Liver (tissue), 9 donors: ENCODE data around the gene ADGRF5. TPM values are rescaled to one million over a fixed set of nuclear protein-coding genes. Genes with fewer than 3 reads are reported as not detected.

ENCODE experiments used
- DNase-seq: peaks from one replicate; pipeline ENCODE4 v3.0.0-alpha.2; 2017; ENCODE audit warnings: low spot score
- H3K27ac ChIP-seq, 2 donors: one replicate each; pipeline ENCODE4 v1.7.0; 2013; ENCODE audit warnings: inconsistent platforms in 2 of 2, low read length in 2 of 2, control low read depth in 1 of 2, low read depth in 1 of 2, mild to moderate bottlenecking in 1 of 2
- H3K27me3 ChIP-seq, 4 donors: one replicate each; pipeline versions ENCODE4 v1.6.1 to v1.7.0; 2013; ENCODE audit warnings: low read length in 3 of 4, inconsistent platforms in 1 of 4, mild to moderate bottlenecking in 1 of 4, moderate library complexity in 1 of 4; ENCODE audit not compliant: control insufficient read depth in 4 of 4, insufficient read depth in 4 of 4
- H3K36me3 ChIP-seq, 4 donors: one replicate each; pipeline versions ENCODE4 v1.6.1 to v1.7.0; 2013; ENCODE audit warnings: low read length in 3 of 4, mild to moderate bottlenecking in 3 of 4, low read depth in 1 of 4, moderate library complexity in 1 of 4; ENCODE audit not compliant: control insufficient read depth in 4 of 4, insufficient read depth in 3 of 4
- H3K4me1 ChIP-seq, 4 donors: one replicate each; pipeline versions ENCODE4 v1.6.1 to v1.7.0; 2013; ENCODE audit warnings: low read length in 3 of 4, mild to moderate bottlenecking in 3 of 4, moderate library complexity in 1 of 4; ENCODE audit not compliant: control insufficient read depth in 4 of 4, insufficient read depth in 4 of 4
- H3K4me3 ChIP-seq, 3 donors: one replicate each; pipeline versions ENCODE4 v1.6.1 to v1.7.0; 2013; ENCODE audit warnings: low read length in 3 of 3, control low read depth in 1 of 3, low read depth in 1 of 3, mild to moderate bottlenecking in 1 of 3
- H3K9ac ChIP-seq, 2 donors: one replicate each; pipeline ENCODE4 v1.7.0; 2013; ENCODE audit warnings: low read length in 2 of 2, mild to moderate bottlenecking in 2 of 2, moderate library complexity in 2 of 2, control low read depth in 1 of 2, low read depth in 1 of 2
- H3K9me3 ChIP-seq, 4 donors: one replicate each; pipeline versions ENCODE4 v1.6.1 to v1.7.0; 2013; ENCODE audit warnings: low read length in 3 of 4; ENCODE audit not compliant: control insufficient read depth in 4 of 4
- ATF3 ChIP-seq: IDR thresholded peaks from 2 replicates; pipeline ENCODE4 v1.6.1; 2016; ENCODE audit warnings: antibody characterized with exemption
- CTCF ChIP-seq: fragments of 150-350 bp; IDR thresholded peaks from 2 replicates; pipeline ENCODE4 v1.5.1; 2017; ENCODE audit warnings: improper control_type of control experiment, low read depth, low read length; ENCODE audit not compliant: missing input control
- EGR1 ChIP-seq, 2 donors: IDR thresholded peaks; 2 replicates each; pipeline ENCODE4 v1.6.1; 2016 to 2018; ENCODE audit warnings: antibody characterized with exemption in 2 of 2, low read depth in 2 of 2
- FOXA1 ChIP-seq: IDR thresholded peaks from 2 replicates; pipeline ENCODE4 v1.6.1; 2016; ENCODE audit warnings: antibody characterized with exemption
- FOXA2 ChIP-seq: IDR thresholded peaks from 2 replicates; pipeline ENCODE4 v1.6.1; 2016; ENCODE audit warnings: antibody characterized with exemption
- GABPA ChIP-seq, 2 donors: IDR thresholded peaks in 1 of 2; conservative IDR thresholded peaks in 1 of 2; 2 replicates each; pipeline ENCODE4 v1.6.1; 2016; ENCODE audit warnings: antibody characterized with exemption in 2 of 2, mild to moderate bottlenecking in 1 of 2, moderate library complexity in 1 of 2
- HNF4A ChIP-seq, 2 donors: conservative IDR thresholded peaks; 2 replicates each; pipeline ENCODE4 v1.6.1; 2016; ENCODE audit warnings: antibody characterized with exemption in 2 of 2, mild to moderate bottlenecking in 2 of 2
- HNF4G ChIP-seq: IDR thresholded peaks from 2 replicates; pipeline ENCODE4 v1.6.1; 2016; ENCODE audit warnings: antibody characterized with exemption
- JUND ChIP-seq, 2 donors: IDR thresholded peaks; 2 replicates each; pipeline ENCODE4 v1.6.1; 2016; ENCODE audit warnings: antibody characterized with exemption in 2 of 2
- NR2F2 ChIP-seq: IDR thresholded peaks from 2 replicates; pipeline ENCODE4 v1.6.1; 2016; ENCODE audit warnings: antibody characterized with exemption
- RXRA ChIP-seq, 2 donors: IDR thresholded peaks; 2 replicates each; pipeline ENCODE4 v1.6.1; 2017 to 2018; ENCODE audit warnings: antibody characterized with exemption in 2 of 2, mild to moderate bottlenecking in 1 of 2
- SP1 ChIP-seq: IDR thresholded peaks from 2 replicates; pipeline ENCODE4 v1.6.1; 2018; ENCODE audit warnings: antibody characterized with exemption, mild to moderate bottlenecking
- TAF1 ChIP-seq: conservative IDR thresholded peaks from 2 replicates; pipeline ENCODE4 v1.6.1; 2016; ENCODE audit warnings: antibody characterized with exemption, mild to moderate bottlenecking
- WGBS: extraction: QIAGEN DNeasy Blood & Tissue Kit; methylation state at CpG from one replicate; pipeline ENCODE4 v1.1.7; 2013; 5-methylcytosine and 5-hydroxymethylcytosine counted together
- polyA plus RNA-seq, 2 donors: library from polyadenylated mRNA; stranded (reverse) in 1 of 2; unstranded in 1 of 2; fragments of 200-250 nt in 1 of 2; fragments of >200 nt in 1 of 2; fragmentation: Nextera tagmentation in 1 of 2; extraction: Ambion mirVana in 1 of 2; gene quantifications; one replicate each; pipeline versions ENCODE4 v1.2.1 to v1.2.3, GENCODE V29; 2013 to 2015
- total RNA-seq, 2 donors: library from RNA; depleted of rRNA; stranded (reverse); fragments of >200 nt; gene quantifications; one replicate each; pipeline ENCODE4 v1.2.3, GENCODE V29; 2014
- TF ChIP-seq, protein P1 (sequence below): IDR thresholded peaks from 2 replicates; pipeline ENCODE4 v1.6.1; 2016; ENCODE audit warnings: antibody characterized with exemption, mild to moderate bottlenecking
- TF ChIP-seq, protein P2 (sequence below): IDR thresholded peaks from 2 replicates; pipeline ENCODE4 v1.6.1; 2016; ENCODE audit warnings: antibody characterized with exemption
- TF ChIP-seq, protein P3 (sequence below): IDR thresholded peaks from 2 replicates; pipeline ENCODE4 v1.6.1; 2016; ENCODE audit warnings: antibody characterized with exemption
- donor health status: healthy.
- donor health status: healthy.
- donor health status: healthy.
- donor health status: healthy.
- donor health status: healthy.

Gene ADGRF5
- total and polyA plus RNA-seq, 4 donors: 4.9 to 19.9 (median 7.4) TPM

- Histone ChIP-seq H3K9ac (no peak overlapping the region), H3K4me3 (no peak overlapping the region), H3K27me3 (peaks cover 0 to 7% (median 0%) of the 10 kb centered on the region in 4 donors), H3K9me3 (no peaks in the 10 kb centered on the region), H3K4me1 (no peaks in the 10 kb centered on the region), H3K36me3 (no peaks in the 10 kb centered on the region), H3K27ac (no peak overlapping the region)
- TF ChIP-seq CTCF: no peak
- no peak for TF ChIP-seq HNF4G
- no peak for TF ChIP-seq NR2F2
- TF ChIP-seq, protein P1, sequence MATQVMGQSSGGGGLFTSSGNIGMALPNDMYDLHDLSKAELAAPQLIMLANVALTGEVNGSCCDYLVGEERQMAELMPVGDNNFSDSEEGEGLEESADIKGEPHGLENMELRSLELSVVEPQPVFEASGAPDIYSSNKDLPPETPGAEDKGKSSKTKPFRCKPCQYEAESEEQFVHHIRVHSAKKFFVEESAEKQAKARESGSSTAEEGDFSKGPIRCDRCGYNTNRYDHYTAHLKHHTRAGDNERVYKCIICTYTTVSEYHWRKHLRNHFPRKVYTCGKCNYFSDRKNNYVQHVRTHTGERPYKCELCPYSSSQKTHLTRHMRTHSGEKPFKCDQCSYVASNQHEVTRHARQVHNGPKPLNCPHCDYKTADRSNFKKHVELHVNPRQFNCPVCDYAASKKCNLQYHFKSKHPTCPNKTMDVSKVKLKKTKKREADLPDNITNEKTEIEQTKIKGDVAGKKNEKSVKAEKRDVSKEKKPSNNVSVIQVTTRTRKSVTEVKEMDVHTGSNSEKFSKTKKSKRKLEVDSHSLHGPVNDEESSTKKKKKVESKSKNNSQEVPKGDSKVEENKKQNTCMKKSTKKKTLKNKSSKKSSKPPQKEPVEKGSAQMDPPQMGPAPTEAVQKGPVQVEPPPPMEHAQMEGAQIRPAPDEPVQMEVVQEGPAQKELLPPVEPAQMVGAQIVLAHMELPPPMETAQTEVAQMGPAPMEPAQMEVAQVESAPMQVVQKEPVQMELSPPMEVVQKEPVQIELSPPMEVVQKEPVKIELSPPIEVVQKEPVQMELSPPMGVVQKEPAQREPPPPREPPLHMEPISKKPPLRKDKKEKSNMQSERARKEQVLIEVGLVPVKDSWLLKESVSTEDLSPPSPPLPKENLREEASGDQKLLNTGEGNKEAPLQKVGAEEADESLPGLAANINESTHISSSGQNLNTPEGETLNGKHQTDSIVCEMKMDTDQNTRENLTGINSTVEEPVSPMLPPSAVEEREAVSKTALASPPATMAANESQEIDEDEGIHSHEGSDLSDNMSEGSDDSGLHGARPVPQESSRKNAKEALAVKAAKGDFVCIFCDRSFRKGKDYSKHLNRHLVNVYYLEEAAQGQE: no peak
- no peak for TF ChIP-seq HNF4A (conservative IDR thresholded peaks at IDR 0.05)
- no peak for TF ChIP-seq TAF1
- TF ChIP-seq RXRA (IDR thresholded peaks at IDR 0.05): no peak
- TF ChIP-seq GABPA (IDR thresholded peaks at IDR 0.05 in 1 of 2, conservative IDR thresholded peaks at IDR 0.05 in 1 of 2): no peak
- TF ChIP-seq, protein P2, sequence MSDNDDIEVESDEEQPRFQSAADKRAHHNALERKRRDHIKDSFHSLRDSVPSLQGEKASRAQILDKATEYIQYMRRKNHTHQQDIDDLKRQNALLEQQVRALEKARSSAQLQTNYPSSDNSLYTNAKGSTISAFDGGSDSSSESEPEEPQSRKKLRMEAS: no peak
- no peak for TF ChIP-seq FOXA1
- TF ChIP-seq JUND (IDR thresholded peaks at IDR 0.05): no peak
- no peak for TF ChIP-seq EGR1 (IDR thresholded peaks at IDR 0.05; ENCODE audit: low read depth in 2 of 2)
- TF ChIP-seq ATF3: no peak
- TF ChIP-seq, protein P3, sequence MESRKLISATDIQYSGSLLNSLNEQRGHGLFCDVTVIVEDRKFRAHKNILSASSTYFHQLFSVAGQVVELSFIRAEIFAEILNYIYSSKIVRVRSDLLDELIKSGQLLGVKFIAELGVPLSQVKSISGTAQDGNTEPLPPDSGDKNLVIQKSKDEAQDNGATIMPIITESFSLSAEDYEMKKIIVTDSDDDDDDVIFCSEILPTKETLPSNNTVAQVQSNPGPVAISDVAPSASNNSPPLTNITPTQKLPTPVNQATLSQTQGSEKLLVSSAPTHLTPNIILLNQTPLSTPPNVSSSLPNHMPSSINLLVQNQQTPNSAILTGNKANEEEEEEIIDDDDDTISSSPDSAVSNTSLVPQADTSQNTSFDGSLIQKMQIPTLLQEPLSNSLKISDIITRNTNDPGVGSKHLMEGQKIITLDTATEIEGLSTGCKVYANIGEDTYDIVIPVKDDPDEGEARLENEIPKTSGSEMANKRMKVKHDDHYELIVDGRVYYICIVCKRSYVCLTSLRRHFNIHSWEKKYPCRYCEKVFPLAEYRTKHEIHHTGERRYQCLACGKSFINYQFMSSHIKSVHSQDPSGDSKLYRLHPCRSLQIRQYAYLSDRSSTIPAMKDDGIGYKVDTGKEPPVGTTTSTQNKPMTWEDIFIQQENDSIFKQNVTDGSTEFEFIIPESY: no peak
- no peak for TF ChIP-seq SP1
- no peak for DNase-seq
- WGBS: 89% methylated on average over 2 of the region's 2 CpGs
These were observed 56.5 kb downstream of the ADGRF5 start for GRCh38 chr6:46865221-46865620.

DNA sequence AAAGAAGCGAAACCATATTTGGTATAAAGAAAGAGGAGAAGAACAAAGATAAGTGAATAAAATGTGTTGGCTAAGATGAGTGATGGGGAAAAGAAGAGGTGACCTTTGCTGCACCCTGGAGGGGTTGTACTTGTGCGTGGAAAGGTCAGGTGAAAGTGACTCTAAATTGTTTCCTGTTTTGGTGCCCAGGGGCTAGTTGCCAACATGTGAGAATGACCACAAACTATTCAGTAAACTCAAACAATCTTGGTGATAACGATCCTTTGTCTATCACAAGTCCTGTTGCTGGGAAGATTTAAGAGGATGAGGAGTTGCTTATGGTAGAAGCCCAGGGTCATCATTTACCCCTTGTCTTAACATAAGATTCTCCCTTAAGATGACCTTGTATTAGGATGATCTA is 57.9 kb downstream of the ADGRF5 start:
- H3K27ac ChIP-seq: no peak overlapping the region
- H3K9me3 ChIP-seq: no peaks in the 10 kb centered on the region
- DNase-seq: no peak
- 78% methylated on average over 3 of the region's 3 CpGs for WGBS
- TF ChIP-seq JUND (IDR thresholded peaks at IDR 0.05): no peak
- TF ChIP-seq CTCF: no peak
- no peak for TF ChIP-seq FOXA1
- TF ChIP-seq RXRA (IDR thresholded peaks at IDR 0.05): no peak
- TF ChIP-seq FOXA2: no peak
- TF ChIP-seq SP1: no peak
- no peak for TF ChIP-seq EGR1 (IDR thresholded peaks at IDR 0.05; ENCODE audit: low read depth in 2 of 2)
- no peak for TF ChIP-seq ATF3
- TF ChIP-seq HNF4A (conservative IDR thresholded peaks at IDR 0.05): no peak
- TF ChIP-seq TAF1: no peak
- TF ChIP-seq GABPA (IDR thresholded peaks at IDR 0.05 in 1 of 2, conservative IDR thresholded peaks at IDR 0.05 in 1 of 2): no peak
- no peak overlapping the region for H3K9ac ChIP-seq
- H3K27me3 ChIP-seq: peaks cover 0 to 7% (median 0%) of the 10 kb centered on the region in 4 donors
- no peaks in the 10 kb centered on the region for H3K36me3 ChIP-seq
- no peak overlapping the region for H3K4me3 ChIP-seq
- H3K4me1 ChIP-seq: no peaks in the 10 kb centered on the region
